Purkinje cell (primary cell): ENCODE results near the gene PRR32. TPM values are rescaled to one million over a fixed set of nuclear protein-coding genes. Genes with fewer than 3 reads are reported as not detected.

Source experiments
- polyA plus RNA-seq: library from polyadenylated mRNA; unstranded; fragments of >200 nt; fragmentation: Nextera tagmentation; gene quantifications from 2 replicates; pipeline ENCODE4 v1.2.1, GENCODE V29; 2014

PRR32 gene, protein sequence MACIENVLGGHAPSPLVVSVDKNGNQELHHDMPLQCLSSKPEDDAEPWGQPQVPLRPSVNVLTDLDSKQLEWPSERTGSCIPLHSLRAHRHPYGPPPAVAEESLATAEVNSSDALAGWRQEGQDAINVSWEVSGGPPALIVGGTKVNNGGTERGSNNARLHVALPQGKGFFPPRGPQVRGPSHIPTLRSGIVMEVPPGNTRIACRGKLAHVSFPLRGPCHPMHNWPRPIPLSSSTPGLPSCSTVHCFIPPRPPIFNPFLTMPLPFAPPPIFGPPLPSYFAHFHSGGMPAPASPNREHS
- polyA plus RNA-seq: not detected in 2 replicates

DNA sequence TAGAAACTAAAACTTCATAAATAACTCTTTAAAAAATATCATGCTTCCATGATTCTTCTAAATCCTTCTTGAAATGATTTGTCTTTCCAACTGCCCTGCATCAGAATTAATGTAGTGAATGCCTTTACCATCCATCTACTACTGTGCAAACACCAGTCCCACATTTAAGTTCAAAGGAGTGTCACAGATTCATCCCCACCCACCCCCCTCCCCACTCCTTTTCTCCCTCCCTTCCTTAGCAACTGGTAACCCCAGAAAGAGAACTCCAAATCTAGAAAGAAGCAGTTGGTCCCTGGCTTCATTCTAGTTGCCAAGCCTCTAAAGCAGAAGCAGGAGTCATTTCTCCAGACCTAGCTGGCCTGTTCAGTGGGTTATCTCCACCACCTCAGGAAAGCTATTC is at the start of gene PRR32:
Gene PRR32 (plus strand): TSS at position 301 of the 400 bp plus-strand sequence. CDS start 115 bp downstream, outside the sequence.

